ENCODE data around the gene MSL1.

Gene MSL1

GRCh38 chr17:40121181-40122135 lies at the start of gene MSL1:
TSS of gene MSL1 (plus strand) at chr17:40121971. CDS start at chr17:40122613, 642 bp downstream.
- peak; percentile 82 for DNase-seq

GRCh38 chr17:40072040-40072734 lies 49.6 kb upstream of the MSL1 start:
- no peak for DNase-seq

- DNase-seq: no peak
Observed at GRCh38 chr17:40072735-40073346, 48.9 kb upstream of the MSL1 start.

- no peak for DNase-seq
Observed at GRCh38 chr17:40073454-40074174, 48.2 kb upstream of the MSL1 start.

- no peak for DNase-seq
Observed at GRCh38 chr17:40074175-40074512, 47.6 kb upstream of the MSL1 start.

GRCh38 chr17:40074871-40075200 lies 46.9 kb upstream of the MSL1 start:
- no peak for DNase-seq

- peak; percentile 53 for DNase-seq
Observed at GRCh38 chr17:40075201-40075941, 46.4 kb upstream of the MSL1 start.

- DNase-seq: no peak
Observed at GRCh38 chr17:40075942-40076498, 45.8 kb upstream of the MSL1 start.

- no peak for DNase-seq
Observed at GRCh38 chr17:40076591-40076990, 45.2 kb upstream of the MSL1 start.

GRCh38 chr17:40079545-40079944 lies 42.2 kb upstream of the MSL1 start:
- DNase-seq: no peak

GRCh38 chr17:40084477-40084876 lies 37.3 kb upstream of the MSL1 start:
- DNase-seq: no peak

GRCh38 chr17:40086150-40087044 lies 35.4 kb upstream of the MSL1 start:
- no peak for DNase-seq

GRCh38 chr17:40087049-40087794 lies 34.5 kb upstream of the MSL1 start:
- DNase-seq: no peak

GRCh38 chr17:40087903-40088718 lies 33.7 kb upstream of the MSL1 start:
- no peak for DNase-seq

GRCh38 chr17:40089077-40089895 lies 32.5 kb upstream of the MSL1 start:
- DNase-seq: no peak

- no peak for DNase-seq
Observed at GRCh38 chr17:40090237-40091119, 31.3 kb upstream of the MSL1 start.

GRCh38 chr17:40091691-40092397 lies 29.9 kb upstream of the MSL1 start:
- DNase-seq: no peak

All from activated effector memory CD4-positive, alpha-beta T cell treated with Interleukin-2 at 50 U/mL for 16 hours (primary cell).